Lung (tissue), 12 donors: Measurements from ENCODE around the gene MTIF2. TPM values are rescaled to one million over a fixed set of nuclear protein-coding genes. Genes with fewer than 3 reads are reported as not detected.

Experiments
- ATAC-seq: fragments of 200-7000 bp; cut with Tn5 transposase; one replicate; pipeline ENCODE4 v1.9.1; 2020; ENCODE audit warnings: moderate number of reproducible peaks; ENCODE audit not compliant: insufficient read depth, low FRiP score
- DNase-seq, 3 donors: peaks; one replicate each; pipeline ENCODE4 v3.0.0-alpha.2; 2013 to 2017
- H3K27ac ChIP-seq, 2 donors: one replicate each; pipeline ENCODE4 v1.5.1; 2013; ENCODE audit warnings: mild to moderate bottlenecking in 2 of 2, moderate library complexity in 2 of 2, control low read depth in 1 of 2, inconsistent platforms in 1 of 2, low read depth in 1 of 2, low read length in 1 of 2
- H3K27me3 ChIP-seq, 3 donors: one replicate each; pipeline ENCODE4 v1.5.1; 2013; ENCODE audit warnings: low read length in 2 of 3; ENCODE audit not compliant: control insufficient read depth in 3 of 3, insufficient read depth in 3 of 3
- H3K36me3 ChIP-seq, 4 donors: one replicate each; pipeline ENCODE4 v1.5.1; 2013; ENCODE audit warnings: low read length in 4 of 4, mild to moderate bottlenecking in 1 of 4, moderate library complexity in 1 of 4; ENCODE audit not compliant: control insufficient read depth in 4 of 4, insufficient read depth in 4 of 4
- H3K4me1 ChIP-seq, 5 donors: one replicate each; pipeline ENCODE4 v1.5.1; 2013; ENCODE audit warnings: low read length in 5 of 5, mild to moderate bottlenecking in 2 of 5, moderate library complexity in 1 of 5; ENCODE audit not compliant: control insufficient read depth in 5 of 5, insufficient read depth in 5 of 5
- H3K4me3 ChIP-seq: one replicate; pipeline ENCODE4 v1.5.1; 2013; ENCODE audit warnings: mild to moderate bottlenecking, control low read depth, moderate library complexity
- H3K9ac ChIP-seq, 2 donors: one replicate each; pipeline ENCODE4 v1.5.1; 2013; ENCODE audit warnings: low read length in 2 of 2, control low read depth in 1 of 2; ENCODE audit not compliant: insufficient read depth in 1 of 2
- H3K9me3 ChIP-seq, 4 donors: one replicate each; pipeline ENCODE4 v1.5.1; 2013; ENCODE audit warnings: low read length in 3 of 4, mild to moderate bottlenecking in 1 of 4, moderate library complexity in 1 of 4; ENCODE audit not compliant: control insufficient read depth in 4 of 4, insufficient read depth in 3 of 4
- CTCF ChIP-seq: IDR thresholded peaks from 2 replicates; pipeline ENCODE4 v1.5.1; 2012; ENCODE audit warnings: mild to moderate bottlenecking; ENCODE audit errors: control extremely low read depth, extremely low read depth
- WGBS, 2 donors: extraction: QIAGEN DNeasy Blood & Tissue Kit; methylation state at CpG; one replicate each; pipeline ENCODE4 v1.1.7; 2013; 5-methylcytosine and 5-hydroxymethylcytosine counted together
- polyA plus RNA-seq, 2 donors: library from polyadenylated mRNA; stranded (reverse); fragments of 200-250 nt; gene quantifications; one replicate each; pipeline ENCODE4 v1.2.1, GENCODE V29; 2013
- total RNA-seq, 2 donors: library from RNA; depleted of rRNA in 1 of 2; stranded (reverse); fragments of >200 nt in 1 of 2; gene quantifications; one replicate each; pipeline ENCODE4 v1.2.1, GENCODE V29; 2014 to 2021
- donor health status: control.
- donor health status: control.
- donor health status: Bipolar disorder and iron deficiency.
- donor health status: healthy.
- donor health status: DM: yes; HTN: yes; CAD: no.

The MTIF2 gene
- total and polyA plus RNA-seq, 4 donors = 16.4 to 26.3 (median 21.2) TPM

- peak in 1 of 3 donors; percentile 6 for DNase-seq
- TF ChIP-seq CTCF = no peak
Observed at GRCh38 chr2:55309446-55309845, 40.4 kb upstream of the MTIF2 start.

GRCh38 chr2:55302241-55302640 is 33.2 kb upstream of the MTIF2 start:
- no peak for TF ChIP-seq CTCF
- Histone ChIP-seq H3K27me3 (no peaks in the 10 kb centered on the region), H3K4me1 (peaks cover 0 to 11% (median 0%) of the 10 kb centered on the region in 5 donors), H3K27ac (no peak overlapping the region), H3K9me3 (no peaks in the 10 kb centered on the region), H3K9ac (no peak overlapping the region), H3K36me3 (peaks cover 0 to 15% (median 4%) of the 10 kb centered on the region in 4 donors), H3K4me3 (no peak overlapping the region)
- 89 to 98% methylated on average over 3 of the region's 3 CpGs for WGBS, 2 donors
- ATAC-seq (no peak), DNase-seq (no peak)

More at GRCh38 chr2:55309446-55309845, 40.4 kb upstream of the MTIF2 start:
- Histone ChIP-seq H3K36me3 (peaks cover 5 to 31% (median 19%) of the 10 kb centered on the region in 4 donors), H3K4me3 (no peak overlapping the region), H3K4me1 (peaks cover 0 to 11% (median 0%) of the 10 kb centered on the region in 5 donors), H3K9me3 (no peaks in the 10 kb centered on the region), H3K9ac (no peak overlapping the region), H3K27me3 (no peaks in the 10 kb centered on the region), H3K27ac (no peak overlapping the region)
- WGBS, 2 donors = 60 to 80% methylated on average over 2 of the region's 2 CpGs
- ATAC-seq = no peak

- no peak for TF ChIP-seq CTCF
- Histone ChIP-seq H3K9me3 (no peaks in the 10 kb centered on the region), H3K4me3 (no peak overlapping the region), H3K4me1 (peaks cover 0 to 11% (median 0%) of the 10 kb centered on the region in 5 donors), H3K27ac (no peak overlapping the region), H3K36me3 (peaks cover 0 to 18% (median 4%) of the 10 kb centered on the region in 4 donors), H3K27me3 (no peaks in the 10 kb centered on the region), H3K9ac (no peak overlapping the region)
- DNase-seq (no peak), ATAC-seq (no peak)
- WGBS, 2 donors = 97 to 100% methylated on average over 1 of the region's 1 CpG
Observed at GRCh38 chr2:55301277-55301676, 32.2 kb upstream of the MTIF2 start.

- Histone ChIP-seq H3K36me3 (peaks cover 0 to 26% (median 9%) of the 10 kb centered on the region in 4 donors), H3K27me3 (no peaks in the 10 kb centered on the region), H3K27ac (no peak overlapping the region), H3K9me3 (no peaks in the 10 kb centered on the region), H3K4me1 (peaks cover 0 to 1% (median 0%) of the 10 kb centered on the region in 5 donors), H3K4me3 (no peak overlapping the region), H3K9ac (no peak overlapping the region)
- no peak for TF ChIP-seq CTCF
- ATAC-seq (no peak), DNase-seq (no peak)
Observed at GRCh38 chr2:55296393-55296792, 27.4 kb upstream of the MTIF2 start.
